ENCODE results near the gene SNX9.
"Not testable (repeated sequence)": the region's sequence is repeated elsewhere in the genome, so short reads cannot be mapped to it uniquely, and the experiment has no call there.

The SNX9 gene

GRCh38 chr6:157967486-157967885 lies 144.4 kb downstream of the SNX9 start:
- DNase-seq (ENCODE audit: low spot score in 2 of 2) (no peak), ATAC-seq (ENCODE audit: low read depth) (no peak)
- H3K4me3 Mint-ChIP-seq, result no peak overlapping the region
- H3K27ac Mint-ChIP-seq, result no peak overlapping the region
- peaks cover 5% of the 10 kb centered on the region for H3K4me1 Mint-ChIP-seq
- peaks cover 9% of the 10 kb centered on the region for H3K27me3 Mint-ChIP-seq
- H3K9me3 Mint-ChIP-seq, result no peaks in the 10 kb centered on the region
- H3K36me3 Mint-ChIP-seq, result no peaks in the 10 kb centered on the region

GRCh38 chr6:157972177-157972576 lies 149.1 kb downstream of the SNX9 start:
- H3K27ac Mint-ChIP-seq; ATAC-seq (ENCODE audit: low read depth); H3K4me1 Mint-ChIP-seq; H3K4me3 Mint-ChIP-seq; H3K9me3 Mint-ChIP-seq; H3K27me3 Mint-ChIP-seq; H3K36me3 Mint-ChIP-seq; DNase-seq (ENCODE audit: low spot score in 2 of 2): not testable (repeated sequence)

GRCh38 chr6:157974341-157974894 lies 151.4 kb downstream of the SNX9 start:
- H3K36me3 Mint-ChIP-seq, result no peaks in the 10 kb centered on the region
- no peak overlapping the region for H3K27ac Mint-ChIP-seq
- DNase-seq (ENCODE audit: low spot score in 2 of 2), result no peak
- no peaks in the 10 kb centered on the region for H3K4me1 Mint-ChIP-seq
- no peaks in the 10 kb centered on the region for H3K9me3 Mint-ChIP-seq
- peaks cover 7% of the 10 kb centered on the region for H3K27me3 Mint-ChIP-seq
- no peak overlapping the region for H3K4me3 Mint-ChIP-seq
- ATAC-seq (ENCODE audit: low read depth), result no peak

GRCh38 chr6:157974967-157975366 lies 151.9 kb downstream of the SNX9 start:
- ATAC-seq (ENCODE audit: low read depth), result no peak
- H3K4me1 Mint-ChIP-seq, result no peaks in the 10 kb centered on the region
- peaks cover 7% of the 10 kb centered on the region for H3K27me3 Mint-ChIP-seq
- H3K9me3 Mint-ChIP-seq, result no peaks in the 10 kb centered on the region
- no peak for DNase-seq (ENCODE audit: low spot score in 2 of 2)
- no peaks in the 10 kb centered on the region for H3K36me3 Mint-ChIP-seq
- H3K4me3 Mint-ChIP-seq, result no peak overlapping the region
- H3K27ac Mint-ChIP-seq, result no peak overlapping the region

- no peaks in the 10 kb centered on the region for H3K36me3 Mint-ChIP-seq
- DNase-seq (ENCODE audit: low spot score in 2 of 2), result no peak
Measured at GRCh38 chr6:157975456-157975855, 152.4 kb downstream of the SNX9 start.

GRCh38 chr6:157976345-157977175 lies 153.5 kb downstream of the SNX9 start:
- no peak overlapping the region for H3K27ac Mint-ChIP-seq
- H3K27me3 Mint-ChIP-seq, result peaks cover 5% of the 10 kb centered on the region
- H3K36me3 Mint-ChIP-seq, result no peaks in the 10 kb centered on the region
- no peak overlapping the region for H3K4me3 Mint-ChIP-seq
- H3K9me3 Mint-ChIP-seq, result no peaks in the 10 kb centered on the region
- H3K4me1 Mint-ChIP-seq, result peaks cover 5% of the 10 kb centered on the region
- no peak for DNase-seq (ENCODE audit: low spot score in 2 of 2)
- no peak for ATAC-seq (ENCODE audit: low read depth)

More at GRCh38 chr6:157975456-157975855, 152.4 kb downstream of the SNX9 start:
- Mint-ChIP-seq H3K27ac (no peak overlapping the region), H3K4me1 (peaks cover 2% of the 10 kb centered on the region), H3K27me3 (peaks cover 7% of the 10 kb centered on the region), H3K9me3 (no peaks in the 10 kb centered on the region), H3K4me3 (no peak overlapping the region)
- ATAC-seq (ENCODE audit: low read depth), result no peak

- H3K4me3 Mint-ChIP-seq, result no peak overlapping the region
- peaks cover 5% of the 10 kb centered on the region for H3K27me3 Mint-ChIP-seq
- no peaks in the 10 kb centered on the region for H3K9me3 Mint-ChIP-seq
- no peak overlapping the region for H3K27ac Mint-ChIP-seq
- DNase-seq (ENCODE audit: low spot score in 2 of 2) (no peak), ATAC-seq (ENCODE audit: low read depth) (no peak)
- no peaks in the 10 kb centered on the region for H3K36me3 Mint-ChIP-seq
- peaks cover 5% of the 10 kb centered on the region for H3K4me1 Mint-ChIP-seq
Measured at GRCh38 chr6:157977176-157977804, 154.2 kb downstream of the SNX9 start.

- no peak overlapping the region for H3K4me3 Mint-ChIP-seq
- H3K36me3 Mint-ChIP-seq, result no peaks in the 10 kb centered on the region
- DNase-seq (ENCODE audit: low spot score in 2 of 2), result no peak
- H3K27me3 Mint-ChIP-seq, result peaks cover 3% of the 10 kb centered on the region
- H3K27ac Mint-ChIP-seq, result no peak overlapping the region
- no peaks in the 10 kb centered on the region for H3K9me3 Mint-ChIP-seq
- no peak for ATAC-seq (ENCODE audit: low read depth)
- peaks cover 11% of the 10 kb centered on the region for H3K4me1 Mint-ChIP-seq
Measured at GRCh38 chr6:157978021-157978783, 155.2 kb downstream of the SNX9 start.

GRCh38 chr6:157980288-157981131 lies 157.5 kb downstream of the SNX9 start:
- peak; percentile 16 for ATAC-seq (ENCODE audit: low read depth)
- DNase-seq (ENCODE audit: low spot score in 2 of 2), result peak; percentile 14 to 55
- peak overlapping the region; percentile 53 for H3K27ac Mint-ChIP-seq

GRCh38 chr6:157981132-157981394 lies 158.0 kb downstream of the SNX9 start:
- DNase-seq (ENCODE audit: low spot score in 2 of 2) (no peak), ATAC-seq (ENCODE audit: low read depth) (no peak)
- Mint-ChIP-seq H3K36me3 (no peaks in the 10 kb centered on the region), H3K4me3 (peak overlapping the region; percentile 86), H3K4me1 (peaks cover 14% of the 10 kb centered on the region), H3K27me3 (no peaks in the 10 kb centered on the region), H3K27ac (peak overlapping the region; percentile 53), H3K9me3 (no peaks in the 10 kb centered on the region)

More at GRCh38 chr6:157980288-157981131, 157.5 kb downstream of the SNX9 start:
- no peaks in the 10 kb centered on the region for H3K36me3 Mint-ChIP-seq
- no peaks in the 10 kb centered on the region for H3K9me3 Mint-ChIP-seq
- H3K4me1 Mint-ChIP-seq, result peaks cover 14% of the 10 kb centered on the region
- no peaks in the 10 kb centered on the region for H3K27me3 Mint-ChIP-seq
- peak overlapping the region; percentile 86 for H3K4me3 Mint-ChIP-seq

- no peaks in the 10 kb centered on the region for H3K36me3 Mint-ChIP-seq
- H3K9me3 Mint-ChIP-seq, result no peaks in the 10 kb centered on the region
- H3K27me3 Mint-ChIP-seq, result no peaks in the 10 kb centered on the region
- DNase-seq (ENCODE audit: low spot score in 2 of 2) (peak; percentile 74 to 79), ATAC-seq (ENCODE audit: low read depth) (peak; percentile 83)
- peak within 1 kb of the TSS; percentile 86 for H3K4me3 Mint-ChIP-seq
- H3K4me1 Mint-ChIP-seq, result peaks cover 14% of the 10 kb centered on the region
- H3K27ac Mint-ChIP-seq, result peak within 1 kb of the TSS; percentile 53
Measured at GRCh38 chr6:157981395-157982101, 158.5 kb downstream of the SNX9 start, which contains the start of gene SYNJ2. SYNJ2 (plus strand) TSS chr6:157981863; CDS start chr6:157981962, 99 bp downstream.

GRCh38 chr6:157982102-157982562 lies 159.1 kb downstream of the SNX9 start:
- Mint-ChIP-seq H3K9me3 (no peaks in the 10 kb centered on the region), H3K36me3 (no peaks in the 10 kb centered on the region), H3K4me1 (peaks cover 14% of the 10 kb centered on the region), H3K27me3 (no peaks in the 10 kb centered on the region), H3K4me3 (peak overlapping the region; percentile 86), H3K27ac (peak overlapping the region; percentile 53)
- ATAC-seq (ENCODE audit: low read depth) (peak; percentile 31), DNase-seq (ENCODE audit: low spot score in 2 of 2) (peak; percentile 19 to 43)
